AG09319 (cell line): ENCODE data around the gene GABRR2.
"Not testable (repeated sequence)": the region's sequence is repeated elsewhere in the genome, so short reads cannot be mapped to it uniquely, and the experiment has no call there.

Source experiments
- DNase-seq: peaks from one replicate; pipeline ENCODE4 v3.0.0-alpha.2; 2010; ENCODE audit warnings: low read depth; ENCODE audit errors: extremely low read depth
- CTCF ChIP-seq: IDR thresholded peaks from 2 replicates; pipeline ENCODE4 v1.5.1; 2011; ENCODE audit warnings: low read depth, mild to moderate bottlenecking, inconsistent platforms, low read length, moderate library complexity

Gene GABRR2

GRCh38 chr6:89244241-89244985, 70.7 kb downstream of the GABRR2 start:
- no peak for DNase-seq
- TF ChIP-seq CTCF: no peak

- no peak for DNase-seq
- no peak for TF ChIP-seq CTCF
Observed at GRCh38 chr6:89243331-89243629, 71.8 kb downstream of the GABRR2 start.

- peak; percentile 15 for DNase-seq
- TF ChIP-seq CTCF: peak; percentile 51
Observed at GRCh38 chr6:89242574-89243330, 72.3 kb downstream of the GABRR2 start.

- TF ChIP-seq CTCF: peak; percentile 20
- no peak for DNase-seq
Observed at GRCh38 chr6:89239338-89239737, 75.8 kb downstream of the GABRR2 start.

GRCh38 chr6:89237158-89237557, 77.9 kb downstream of the GABRR2 start:
- TF ChIP-seq CTCF: no peak
- DNase-seq: no peak

GRCh38 chr6:89233605-89234004, 81.5 kb downstream of the GABRR2 start:
- not testable (repeated sequence) for DNase-seq

GRCh38 chr6:89222712-89223039, 92.4 kb downstream of the GABRR2 start:
- TF ChIP-seq CTCF: no peak
- DNase-seq: no peak
